ENCODE results near the gene ERAL1. TPM values are rescaled to one million over a fixed set of nuclear protein-coding genes. Genes with fewer than 3 reads are reported as not detected.

Gene ERAL1
- total and polyA plus RNA-seq, 2 experiments from 2014 or later: 77.1 to 121 TPM

DNA sequence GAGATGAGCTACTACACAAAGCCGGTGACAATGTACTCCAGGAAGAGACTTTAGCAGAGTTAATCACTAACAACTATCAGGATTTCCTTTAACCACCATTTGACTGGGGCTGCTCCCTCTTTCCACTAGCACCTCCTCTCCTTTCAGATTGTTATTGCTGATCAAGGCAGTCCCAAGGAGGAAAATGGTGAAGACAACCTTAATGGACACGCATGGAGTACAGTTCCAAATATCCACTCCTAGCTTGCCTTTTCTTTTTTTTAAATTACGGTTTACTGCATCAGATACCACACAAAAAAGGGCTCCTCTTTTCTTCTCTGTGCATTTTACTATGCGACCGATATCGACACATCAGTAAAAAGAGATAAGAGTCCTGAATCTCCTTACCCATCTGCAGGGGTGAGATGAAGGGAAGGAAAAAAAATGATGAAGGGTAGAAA is 43.1 kb upstream of the ERAL1 start:
- Mint-ChIP-seq H3K4me3 (peak overlapping the region; percentile 88), H3K36me3 (ENCODE audit: low read depth) (peaks cover 6% of the 10 kb centered on the region), H3K27ac (peak overlapping the region; percentile 94), H3K4me1 (peaks cover 43% of the 10 kb centered on the region), H3K9me3 (no peaks in the 10 kb centered on the region), H3K27me3 (ENCODE audit: insufficient read depth, low read depth, poor library complexity) (peaks cover 11% of the 10 kb centered on the region)
- H3K4me1 ChIP-seq (ENCODE audit: insufficient read depth): peaks cover 40% of the 10 kb centered on the region
- ATAC-seq: peak; percentile 4
- H3K27me3 ChIP-seq (ENCODE audit: insufficient read depth): no peaks in the 10 kb centered on the region
- H3F3A ChIP-seq (replicated peaks; ENCODE audit: low read depth): peaks cover 13% of the 10 kb centered on the region; the same call in 1 of the 2 replicates
- no peak overlapping the region for H2AFZ ChIP-seq
- H3K4me3 ChIP-seq: peak overlapping the region; percentile 74
- DNase-seq (ENCODE audit: low spot score): peak; percentile 38
- peaks cover 4% of the 10 kb centered on the region for H4K20me1 ChIP-seq (replicated peaks; ENCODE audit: insufficient read depth)
- H3K4me2 ChIP-seq: peak overlapping the region; percentile 79
- no peaks in the 10 kb centered on the region for H3K36me3 ChIP-seq (ENCODE audit: insufficient read depth)
- no peaks in the 10 kb centered on the region for H3K9me2 ChIP-seq (ENCODE audit: insufficient read depth)
- TF ChIP-seq EZH2phosphoT487 (IDR thresholded peaks at IDR 0.05; ENCODE audit: unreplicated experiment): no peak
- no peak for TF ChIP-seq JUNB (IDR thresholded peaks at IDR 0.05; ENCODE audit: unreplicated experiment)
- TF ChIP-seq, protein P1, sequence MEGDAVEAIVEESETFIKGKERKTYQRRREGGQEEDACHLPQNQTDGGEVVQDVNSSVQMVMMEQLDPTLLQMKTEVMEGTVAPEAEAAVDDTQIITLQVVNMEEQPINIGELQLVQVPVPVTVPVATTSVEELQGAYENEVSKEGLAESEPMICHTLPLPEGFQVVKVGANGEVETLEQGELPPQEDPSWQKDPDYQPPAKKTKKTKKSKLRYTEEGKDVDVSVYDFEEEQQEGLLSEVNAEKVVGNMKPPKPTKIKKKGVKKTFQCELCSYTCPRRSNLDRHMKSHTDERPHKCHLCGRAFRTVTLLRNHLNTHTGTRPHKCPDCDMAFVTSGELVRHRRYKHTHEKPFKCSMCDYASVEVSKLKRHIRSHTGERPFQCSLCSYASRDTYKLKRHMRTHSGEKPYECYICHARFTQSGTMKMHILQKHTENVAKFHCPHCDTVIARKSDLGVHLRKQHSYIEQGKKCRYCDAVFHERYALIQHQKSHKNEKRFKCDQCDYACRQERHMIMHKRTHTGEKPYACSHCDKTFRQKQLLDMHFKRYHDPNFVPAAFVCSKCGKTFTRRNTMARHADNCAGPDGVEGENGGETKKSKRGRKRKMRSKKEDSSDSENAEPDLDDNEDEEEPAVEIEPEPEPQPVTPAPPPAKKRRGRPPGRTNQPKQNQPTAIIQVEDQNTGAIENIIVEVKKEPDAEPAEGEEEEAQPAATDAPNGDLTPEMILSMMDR (conservative IDR thresholded peaks at IDR 0.05; ENCODE audit: low read depth in 2 of 2): 0 out of 4 replicates have a peak, but pooled peaks of 1 of the 2 experiments have one; percentile 8
- peak overlapping the region; percentile 92 for H3K27ac ChIP-seq (ENCODE audit: low read depth)
- peaks cover 83% of the 10 kb centered on the region for H3K79me2 ChIP-seq (replicated peaks; ENCODE audit: insufficient read depth)

DNA sequence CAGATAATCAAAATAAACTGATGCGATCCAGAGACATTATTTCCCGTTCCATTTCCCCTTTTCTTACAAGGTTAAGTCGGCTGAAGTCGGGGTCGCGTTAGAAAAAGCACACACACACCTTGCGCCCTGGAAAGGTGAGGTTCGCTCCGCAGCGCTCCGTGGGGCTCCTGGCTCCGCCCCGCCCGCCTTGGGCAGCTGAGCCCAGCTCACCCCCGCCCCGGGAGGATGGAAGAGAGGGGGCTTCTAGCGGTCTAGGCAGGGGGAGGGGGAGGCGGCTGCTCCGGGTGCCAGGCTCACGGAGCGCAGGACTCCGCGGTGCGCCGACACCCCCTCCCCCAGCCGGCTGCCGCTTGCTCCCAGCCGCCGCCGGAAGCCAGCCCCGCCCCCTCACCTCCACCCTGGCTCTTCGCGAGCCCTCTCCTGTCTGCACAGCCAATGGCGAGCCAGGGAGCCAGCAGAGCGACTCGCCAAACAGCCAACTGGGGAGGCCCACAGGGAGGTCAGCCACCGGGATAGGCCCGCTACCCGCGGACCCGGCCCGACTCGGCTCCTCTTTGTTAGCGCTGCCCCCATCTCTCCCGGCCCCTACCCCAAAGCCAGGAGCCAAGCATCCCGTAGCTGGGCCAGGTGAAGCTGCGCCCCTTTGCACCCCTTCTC is 42.6 kb upstream of the ERAL1 start:
- H3K27ac Mint-ChIP-seq: peak overlapping the region; percentile 94
- H2AFZ ChIP-seq: no peak overlapping the region
- peak overlapping the region; percentile 97 for H3K27ac ChIP-seq (ENCODE audit: low read depth)
- H3K9me2 ChIP-seq (ENCODE audit: insufficient read depth): no peaks in the 10 kb centered on the region
- TF ChIP-seq CREB1 (CRISPR knock-in tag; IDR thresholded peaks at IDR 0.05; ENCODE audit: low read depth) (no peak), ZNF331 (CRISPR knock-in tag; IDR thresholded peaks at IDR 0.05; ENCODE audit: low read depth) (no peak), POLR2AphosphoS5 (IDR thresholded peaks at IDR 0.05; ENCODE audit: low read depth) (peak; percentile 84), EZH2phosphoT487 (IDR thresholded peaks at IDR 0.05; ENCODE audit: unreplicated experiment) (no peak), JUNB (IDR thresholded peaks at IDR 0.05; ENCODE audit: unreplicated experiment) (no peak)
- DNase-seq (ENCODE audit: low spot score) (peak; percentile 99), ATAC-seq (peak; percentile 97)
- peaks cover 3% of the 10 kb centered on the region; the same call in 2 of the 3 replicates for H3K36me3 Mint-ChIP-seq (ENCODE audit: low read depth)
- peaks cover 36% of the 10 kb centered on the region for H3K4me1 ChIP-seq (ENCODE audit: insufficient read depth)
- H3K27me3 Mint-ChIP-seq (ENCODE audit: insufficient read depth, low read depth, poor library complexity): peaks cover 9% of the 10 kb centered on the region
- peaks cover 3% of the 10 kb centered on the region; the same call in 1 of the 2 replicates for H4K20me1 ChIP-seq (replicated peaks; ENCODE audit: insufficient read depth)
- H3K4me3 Mint-ChIP-seq: peak overlapping the region; percentile 88
- H3K9me3 Mint-ChIP-seq: no peaks in the 10 kb centered on the region
- H3K36me3 ChIP-seq (ENCODE audit: insufficient read depth): no peaks in the 10 kb centered on the region
- peaks cover 83% of the 10 kb centered on the region for H3K79me2 ChIP-seq (replicated peaks; ENCODE audit: insufficient read depth)
- peaks cover 13% of the 10 kb centered on the region; the same call in 1 of the 2 replicates for H3F3A ChIP-seq (replicated peaks; ENCODE audit: low read depth)
- peaks cover 42% of the 10 kb centered on the region for H3K4me1 Mint-ChIP-seq
- H3K4me3 ChIP-seq: peak overlapping the region; percentile 74
- peak overlapping the region; percentile 79 for H3K4me2 ChIP-seq
- H3K27me3 ChIP-seq (ENCODE audit: insufficient read depth): no peaks in the 10 kb centered on the region

All from GM23338 (cell line).